Measurements from ENCODE around the gene BUB1B.
"Not testable (repeated sequence)": the region's sequence is repeated elsewhere in the genome, so short reads cannot be mapped to it uniquely, and the experiment has no call there.

BUB1B gene

DNA sequence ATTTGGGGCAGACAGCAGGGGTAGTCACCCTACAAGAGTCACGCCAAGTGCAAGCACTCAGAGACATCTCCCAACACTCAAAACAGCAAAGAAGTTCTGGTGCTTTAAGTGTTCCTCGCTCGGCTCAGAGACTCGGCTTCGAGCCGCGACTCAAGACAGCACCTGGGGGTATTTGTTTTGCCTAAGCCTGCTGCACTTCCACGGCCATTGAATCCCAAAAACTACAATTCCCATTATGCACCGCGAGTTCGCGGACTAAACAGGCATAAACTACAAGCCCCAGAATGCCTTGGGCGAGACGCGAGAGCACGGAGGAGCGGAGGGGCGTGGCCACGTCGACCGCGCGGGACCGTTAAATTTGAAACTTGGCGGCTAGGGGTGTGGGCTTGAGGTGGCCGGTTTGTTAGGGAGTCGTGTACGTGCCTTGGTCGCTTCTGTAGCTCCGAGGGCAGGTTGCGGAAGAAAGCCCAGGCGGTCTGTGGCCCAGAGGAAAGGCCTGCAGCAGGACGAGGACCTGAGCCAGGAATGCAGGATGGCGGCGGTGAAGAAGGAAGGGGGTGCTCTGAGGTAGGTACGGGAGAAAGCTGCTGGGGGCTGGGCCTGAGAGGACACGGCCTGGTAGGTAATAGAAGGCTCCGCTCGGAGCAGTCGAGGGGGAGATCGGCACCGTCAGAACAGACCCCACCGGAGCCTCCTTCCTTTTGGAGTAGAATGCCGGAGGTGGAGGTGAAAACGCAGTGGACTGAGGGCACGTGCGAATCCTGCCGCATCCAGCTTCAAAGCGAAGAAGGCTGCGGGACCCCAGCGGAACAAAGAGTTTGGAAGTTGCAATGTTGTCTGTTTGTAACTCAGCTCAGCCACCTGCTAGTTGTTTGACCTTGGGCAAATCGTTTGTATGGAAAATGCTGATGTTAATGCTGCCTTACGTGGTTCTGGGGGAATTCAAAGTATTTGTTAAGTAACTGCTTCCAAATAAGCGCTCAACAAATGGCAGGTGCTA lies at the start of gene BUB1B:
TSS of gene BUB1B (plus strand) at position 381 of the 1,000 bp plus-strand sequence. CDS start at position 533, 152 bp downstream.
- DNase-seq (ENCODE audit: low spot score) = peak; percentile 92

- DNase-seq (ENCODE audit: low spot score) = no peak
Observed at GRCh38 chr15:40111888-40112287, 49.0 kb upstream of the BUB1B start.

GRCh38 chr15:40112789-40113188 lies 48.1 kb upstream of the BUB1B start:
- DNase-seq (ENCODE audit: low spot score) = no peak

GRCh38 chr15:40114218-40114617 lies 46.7 kb upstream of the BUB1B start:
- no peak for DNase-seq (ENCODE audit: low spot score)

GRCh38 chr15:40115106-40115505 lies 45.8 kb upstream of the BUB1B start:
- not testable (repeated sequence) for DNase-seq (ENCODE audit: low spot score)

- DNase-seq (ENCODE audit: low spot score) = no peak
Observed at GRCh38 chr15:40115670-40116093, 45.2 kb upstream of the BUB1B start.

DNA sequence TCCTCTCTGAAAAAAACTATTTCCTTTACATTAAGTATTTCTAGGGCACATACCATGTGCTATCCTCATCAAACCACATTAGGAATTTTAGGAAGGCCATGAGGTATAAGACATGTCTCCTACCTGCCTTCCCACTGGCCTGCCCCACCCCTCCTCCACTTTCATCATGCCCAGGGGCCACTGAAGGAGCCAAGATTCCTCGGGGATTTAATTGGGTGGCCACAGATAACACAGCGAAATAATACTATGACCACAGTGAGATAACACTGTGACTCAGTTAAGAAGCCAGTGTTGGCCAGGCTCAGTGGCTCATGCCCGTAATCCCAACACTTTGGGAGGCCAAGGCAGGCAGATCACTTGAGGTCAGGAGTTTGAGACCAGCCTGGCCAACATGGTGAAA lies 42.4 kb upstream of the BUB1B start:
- peak; percentile 25 for DNase-seq (ENCODE audit: low spot score)

GRCh38 chr15:40121911-40122638 lies 38.8 kb upstream of the BUB1B start:
- peak; percentile 20 for DNase-seq (ENCODE audit: low spot score)

DNA sequence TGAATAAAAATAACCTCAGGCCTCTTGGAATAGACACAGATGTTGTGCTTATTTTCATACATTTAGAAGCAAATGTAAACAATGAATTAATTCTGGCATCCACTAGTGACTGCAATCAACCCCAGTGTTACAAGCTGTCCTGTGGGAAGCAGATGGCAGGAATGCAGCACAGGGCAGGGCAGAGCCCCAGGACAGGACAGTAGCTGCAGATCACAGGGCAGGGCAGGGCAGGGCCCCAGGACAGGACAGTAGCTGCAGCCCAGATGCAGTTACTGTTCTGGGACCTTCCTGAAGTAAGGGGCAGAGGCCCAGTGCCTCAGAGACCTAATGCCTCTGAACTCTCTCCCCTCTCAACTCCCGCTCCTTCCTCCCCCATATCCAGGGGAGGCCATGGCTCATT lies 37.9 kb upstream of the BUB1B start:
- DNase-seq (ENCODE audit: low spot score) = peak; percentile 58

- DNase-seq (ENCODE audit: low spot score) = not testable (repeated sequence)
Observed at GRCh38 chr15:40123863-40124262, 37.0 kb upstream of the BUB1B start.

GRCh38 chr15:40124333-40124732 lies 36.5 kb upstream of the BUB1B start:
- DNase-seq (ENCODE audit: low spot score) = peak; percentile 23

DNA sequence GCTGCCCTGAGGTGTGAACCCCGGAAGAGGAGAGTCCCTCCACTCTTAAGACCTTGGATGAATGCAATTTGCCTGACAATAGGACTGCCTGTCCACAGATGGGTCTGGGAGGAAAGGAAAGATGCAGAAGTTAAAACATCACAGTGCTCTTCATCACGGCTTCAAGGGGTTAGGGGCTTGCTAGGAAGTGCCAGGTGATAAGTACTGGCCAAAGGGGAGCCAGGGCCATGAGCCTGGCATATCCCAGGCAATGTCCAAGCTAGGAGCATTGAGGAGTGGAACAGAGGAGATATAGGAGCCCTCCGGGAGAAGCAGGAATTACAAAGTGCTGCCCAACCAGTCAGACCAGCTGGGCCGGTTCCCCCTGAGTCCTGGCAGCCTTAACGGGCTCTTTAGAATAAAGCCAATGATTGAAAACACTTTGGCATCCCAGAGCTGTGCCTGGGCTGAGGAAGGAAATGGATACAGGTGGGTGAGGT lies 36.0 kb upstream of the BUB1B start:
- DNase-seq (ENCODE audit: low spot score) = not testable (repeated sequence)

- DNase-seq (ENCODE audit: low spot score) = no peak
Observed at GRCh38 chr15:40125950-40126349, 34.9 kb upstream of the BUB1B start.

DNA sequence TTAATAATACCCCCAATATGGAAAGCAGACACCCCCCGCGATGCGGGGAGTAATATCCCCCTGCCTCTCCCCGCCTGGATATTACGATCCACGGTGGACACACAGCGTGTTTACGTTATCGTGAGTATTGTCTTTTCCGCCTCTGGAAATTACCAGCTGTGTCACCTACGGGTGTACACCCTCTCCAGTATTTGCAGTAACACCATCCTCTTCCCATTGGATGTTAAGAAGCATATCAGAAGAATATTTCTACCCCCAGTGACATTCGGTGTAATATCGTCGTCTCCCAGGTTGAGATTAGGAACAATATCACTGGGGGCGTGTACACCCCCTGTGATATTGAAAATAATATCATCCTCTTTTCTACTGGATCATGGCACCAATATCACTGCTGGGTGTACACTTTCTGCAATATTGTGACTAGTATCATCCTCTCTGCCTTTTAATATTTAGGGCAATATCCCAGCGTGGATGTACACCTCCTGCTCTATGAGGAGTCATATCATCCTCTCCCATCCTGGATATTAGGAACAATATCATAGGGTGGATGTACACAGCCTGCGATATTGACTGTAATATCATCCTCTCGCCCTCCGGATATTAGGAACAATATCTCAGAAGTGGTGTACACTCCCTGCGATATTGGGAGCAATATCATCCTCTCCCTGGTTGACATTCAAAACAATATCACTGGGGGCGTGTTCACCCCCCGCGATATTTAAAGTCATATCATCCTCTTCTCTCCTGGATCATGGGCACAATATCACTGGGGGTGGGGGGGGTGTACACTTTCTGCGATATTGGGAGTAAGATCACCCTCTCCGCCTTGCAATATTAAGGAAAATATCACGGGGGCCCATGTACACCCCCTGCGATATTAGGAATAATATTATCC lies 31.9 kb upstream of the BUB1B start:
- peak; percentile 6 for DNase-seq (ENCODE audit: low spot score)

- no peak for DNase-seq (ENCODE audit: low spot score)
Observed at GRCh38 chr15:40130118-40130517, 30.8 kb upstream of the BUB1B start.

DNA sequence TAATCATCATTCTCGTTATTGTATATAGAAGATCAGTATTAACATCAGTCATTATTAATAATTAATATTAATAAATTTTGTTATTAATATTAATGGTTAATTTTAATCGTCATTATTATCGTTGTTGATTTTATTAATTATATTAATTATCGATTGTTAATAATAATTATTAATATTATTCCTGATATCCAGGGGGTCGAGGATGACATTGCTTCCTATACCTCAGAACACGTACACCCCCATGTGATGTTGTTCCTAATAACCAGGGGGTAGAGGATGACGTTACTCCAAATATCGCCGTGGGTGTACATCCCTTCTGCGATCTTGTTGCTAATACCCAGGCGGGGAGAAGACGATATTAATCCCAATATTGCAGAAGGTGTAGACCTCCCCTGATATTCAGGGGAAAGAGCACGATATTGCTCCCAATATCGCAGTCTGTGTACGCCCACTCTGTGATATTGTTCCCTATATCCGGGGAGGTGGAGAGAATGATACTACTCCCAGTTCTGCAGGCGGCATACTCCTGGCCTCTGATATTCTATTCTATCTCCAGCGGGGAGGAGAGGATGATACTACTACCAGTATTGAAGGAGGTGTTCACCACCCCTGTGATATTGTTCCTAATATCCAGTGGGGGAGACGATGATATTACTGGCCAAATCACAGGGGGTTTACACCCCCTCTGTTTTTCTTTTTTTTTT lies 29.9 kb upstream of the BUB1B start:
- DNase-seq (ENCODE audit: low spot score) = peak; percentile 40

DNA sequence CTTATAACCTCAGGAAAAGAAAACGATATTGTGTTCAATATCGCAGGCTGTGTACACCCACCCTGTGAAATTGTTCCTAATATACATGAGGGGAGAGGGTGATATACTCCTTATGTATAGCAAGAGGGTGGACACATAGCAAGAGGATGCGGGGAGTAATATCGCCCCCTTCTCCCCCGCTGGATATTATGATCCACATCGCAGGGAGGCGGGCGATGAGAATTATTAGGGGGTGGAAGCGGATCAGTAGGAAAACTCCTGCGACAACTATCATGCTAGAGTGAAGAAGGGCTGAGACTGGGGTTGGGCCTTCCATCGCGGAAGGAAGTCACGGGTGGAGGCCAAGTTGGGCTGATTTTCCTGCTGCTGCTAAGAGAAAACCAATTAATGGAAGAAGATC lies 27.3 kb upstream of the BUB1B start:
- DNase-seq (ENCODE audit: low spot score) = peak; percentile 33

DNA sequence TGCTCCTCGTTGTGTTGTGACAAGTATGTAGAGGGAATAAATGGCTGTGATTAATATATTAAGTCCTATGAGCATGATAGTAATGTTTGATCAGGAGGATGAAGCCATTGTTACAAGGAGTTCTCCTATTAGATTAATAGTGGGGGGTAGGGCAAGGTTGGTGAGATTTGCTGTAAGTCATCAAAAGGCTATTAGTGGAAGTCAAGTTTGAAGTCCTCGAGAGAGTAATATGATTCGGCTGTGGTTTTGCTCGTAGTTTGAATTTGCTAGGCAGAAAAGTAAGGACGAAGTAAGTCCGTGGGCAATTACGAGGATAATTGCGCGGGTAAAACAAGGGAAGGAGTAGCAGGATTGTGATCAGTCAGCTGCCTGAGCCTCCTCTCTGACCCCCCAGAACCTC lies 26.0 kb upstream of the BUB1B start:
- DNase-seq (ENCODE audit: low spot score) = peak; percentile 4

DNA sequence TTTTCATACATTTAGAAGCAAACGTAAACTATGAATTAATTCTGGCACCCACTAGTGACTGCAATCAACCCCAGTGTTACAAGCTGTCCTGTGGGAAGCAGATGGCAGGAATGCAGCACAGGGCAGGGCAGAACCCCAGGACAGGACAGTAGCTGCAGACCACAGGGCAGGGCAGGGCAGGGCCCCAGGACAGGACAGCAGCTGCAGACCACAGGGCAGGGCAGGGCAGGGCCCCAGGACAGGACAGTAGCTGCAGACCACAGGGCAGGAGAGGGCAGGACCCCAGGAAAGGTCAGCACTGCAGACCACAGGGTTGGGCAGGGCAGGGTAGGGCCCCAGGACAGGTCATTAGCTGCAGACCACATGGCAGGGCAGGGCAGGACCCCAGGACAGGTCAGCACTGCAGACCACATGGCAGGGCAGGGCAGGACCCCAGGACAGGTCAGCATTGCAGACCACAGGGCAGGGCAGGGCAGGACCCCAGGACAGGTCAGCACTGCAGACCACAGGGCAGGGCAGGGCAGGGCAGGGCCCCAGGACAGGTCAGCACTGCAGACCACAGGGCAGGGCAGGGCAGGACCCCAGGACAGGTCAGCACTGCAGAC lies 24.9 kb upstream of the BUB1B start:
- peak; percentile 15 for DNase-seq (ENCODE audit: low spot score)

- peak; percentile 18 for DNase-seq (ENCODE audit: low spot score)
Observed at GRCh38 chr15:40136470-40137302, 24.2 kb upstream of the BUB1B start.

Measured in left forelimb (tissue), 1 donor.